Skeletal muscle tissue (tissue), 4 donors: Measurements from ENCODE around the gene GALNT18. TPM values are rescaled to one million over a fixed set of nuclear protein-coding genes. Genes with fewer than 3 reads are reported as not detected.
A peak's percentile ranks its signal among the peaks of the same experiment; 100 is the strongest.

Source experiments
- H3K27ac ChIP-seq: one replicate; pipeline ENCODE4 v1.7.0; 2013; ENCODE audit warnings: mild to moderate bottlenecking, low read depth, low read length, inconsistent platforms
- H3K27me3 ChIP-seq, 3 donors: one replicate each; pipeline ENCODE4 v1.7.0; 2013; ENCODE audit warnings: low read length in 3 of 3; ENCODE audit not compliant: control insufficient read depth in 3 of 3, insufficient read depth in 3 of 3
- H3K36me3 ChIP-seq, 3 donors: one replicate each; pipeline ENCODE4 v1.7.0; 2013; ENCODE audit warnings: low read length in 3 of 3; ENCODE audit not compliant: control insufficient read depth in 3 of 3, insufficient read depth in 3 of 3
- H3K4me1 ChIP-seq, 3 donors: one replicate each; pipeline ENCODE4 v1.7.0; 2013; ENCODE audit warnings: low read length in 3 of 3, mild to moderate bottlenecking in 3 of 3; ENCODE audit not compliant: control insufficient read depth in 3 of 3, insufficient read depth in 3 of 3
- H3K4me3 ChIP-seq, 3 donors: one replicate each; pipeline ENCODE4 v1.7.0; 2013; ENCODE audit warnings: low read length in 3 of 3
- H3K9ac ChIP-seq, 3 donors: one replicate each; pipeline ENCODE4 v1.7.0; 2013; ENCODE audit warnings: low read length in 3 of 3, mild to moderate bottlenecking in 3 of 3, moderate library complexity in 2 of 3, low read depth in 1 of 3
- H3K9me3 ChIP-seq, 3 donors: one replicate each; pipeline ENCODE4 v1.7.0; 2013; ENCODE audit warnings: low read length in 3 of 3; ENCODE audit not compliant: control insufficient read depth in 3 of 3
- total RNA-seq: library from RNA; depleted of rRNA; stranded (reverse); fragments of >200 nt; gene quantifications from one replicate; pipeline ENCODE4 v1.2.3, GENCODE V29; 2014
- donor health status: Osteomylitis.

GALNT18 gene
- total RNA-seq, 1 donor from 2014 or later = 9.4 TPM

- no peaks in the 10 kb centered on the region for H3K27me3 ChIP-seq
- no peak overlapping the region for H3K9ac ChIP-seq
- no peaks in the 10 kb centered on the region for H3K9me3 ChIP-seq
- H3K4me3 ChIP-seq = no peak overlapping the region
- peaks cover 23 to 37% (median 34%) of the 10 kb centered on the region in 3 donors for H3K4me1 ChIP-seq
- no peaks in the 10 kb centered on the region for H3K36me3 ChIP-seq
- H3K27ac ChIP-seq = no peak overlapping the region
These were observed 92.8 kb downstream of the GALNT18 start for GRCh38 chr11:11528986-11529385.

GRCh38 chr11:11525283-11525682 lies 96.5 kb downstream of the GALNT18 start:
- peaks cover 19 to 26% (median 22%) of the 10 kb centered on the region in 3 donors for H3K4me1 ChIP-seq
- no peaks in the 10 kb centered on the region for H3K27me3 ChIP-seq
- H3K9me3 ChIP-seq = no peaks in the 10 kb centered on the region
- H3K9ac ChIP-seq = no peak overlapping the region
- H3K27ac ChIP-seq = no peak overlapping the region
- H3K4me3 ChIP-seq = no peak overlapping the region
- no peaks in the 10 kb centered on the region for H3K36me3 ChIP-seq

GRCh38 chr11:11524436-11525061 lies 97.3 kb downstream of the GALNT18 start:
- no peaks in the 10 kb centered on the region for H3K9me3 ChIP-seq
- H3K9ac ChIP-seq = no peak overlapping the region
- H3K4me1 ChIP-seq = peaks cover 20 to 31% (median 29%) of the 10 kb centered on the region in 3 donors
- no peak overlapping the region for H3K4me3 ChIP-seq
- H3K27ac ChIP-seq = no peak overlapping the region
- H3K27me3 ChIP-seq = no peaks in the 10 kb centered on the region
- no peaks in the 10 kb centered on the region for H3K36me3 ChIP-seq

GRCh38 chr11:11522591-11522990 lies 99.2 kb downstream of the GALNT18 start:
- no peak overlapping the region for H3K4me3 ChIP-seq
- no peaks in the 10 kb centered on the region for H3K9me3 ChIP-seq
- H3K4me1 ChIP-seq = peaks cover 20 to 31% (median 30%) of the 10 kb centered on the region in 3 donors
- no peaks in the 10 kb centered on the region for H3K27me3 ChIP-seq
- no peak overlapping the region for H3K27ac ChIP-seq
- no peak overlapping the region for H3K9ac ChIP-seq
- no peaks in the 10 kb centered on the region for H3K36me3 ChIP-seq

GRCh38 chr11:11521306-11522002 lies 100.4 kb downstream of the GALNT18 start:
- H3K27me3 ChIP-seq = no peaks in the 10 kb centered on the region
- peak overlapping the region in 1 of 3 donors; percentile 46 for H3K4me3 ChIP-seq
- H3K9ac ChIP-seq = peak overlapping the region; percentile 0 to 33 (median 21)
- peak overlapping the region; percentile 54 for H3K27ac ChIP-seq
- H3K4me1 ChIP-seq = peaks cover 20 to 35% (median 28%) of the 10 kb centered on the region in 3 donors
- no peaks in the 10 kb centered on the region for H3K36me3 ChIP-seq
- no peaks in the 10 kb centered on the region for H3K9me3 ChIP-seq

GRCh38 chr11:11520231-11521015 lies 101.4 kb downstream of the GALNT18 start:
- peak overlapping the region in 1 of 3 donors; percentile 7 for H3K9ac ChIP-seq
- H3K27ac ChIP-seq = peak overlapping the region; percentile 54
- H3K36me3 ChIP-seq = no peaks in the 10 kb centered on the region
- H3K27me3 ChIP-seq = no peaks in the 10 kb centered on the region
- peaks cover 20 to 39% (median 28%) of the 10 kb centered on the region in 3 donors for H3K4me1 ChIP-seq
- H3K9me3 ChIP-seq = no peaks in the 10 kb centered on the region
- H3K4me3 ChIP-seq = peak overlapping the region in 1 of 3 donors; percentile 35

GRCh38 chr11:11519184-11519583 lies 102.6 kb downstream of the GALNT18 start:
- H3K9me3 ChIP-seq = no peaks in the 10 kb centered on the region
- no peaks in the 10 kb centered on the region for H3K27me3 ChIP-seq
- peaks cover 20 to 42% (median 33%) of the 10 kb centered on the region in 3 donors for H3K4me1 ChIP-seq

GRCh38 chr11:11514246-11514645 lies 107.6 kb downstream of the GALNT18 start:
- Histone ChIP-seq H3K9ac (no peak overlapping the region), H3K9me3 (no peaks in the 10 kb centered on the region), H3K4me3 (no peak overlapping the region), H3K27me3 (no peaks in the 10 kb centered on the region), H3K27ac (no peak overlapping the region), H3K4me1 (peaks cover 15 to 44% (median 34%) of the 10 kb centered on the region in 3 donors), H3K36me3 (no peaks in the 10 kb centered on the region)

More at GRCh38 chr11:11519184-11519583, 102.6 kb downstream of the GALNT18 start:
- no peaks in the 10 kb centered on the region for H3K36me3 ChIP-seq
- H3K4me3 ChIP-seq = no peak overlapping the region
- no peak overlapping the region for H3K9ac ChIP-seq
- H3K27ac ChIP-seq = no peak overlapping the region

GRCh38 chr11:11513422-11513821 lies 108.4 kb downstream of the GALNT18 start:
- H3K27ac ChIP-seq = no peak overlapping the region
- H3K4me1 ChIP-seq = peaks cover 15 to 44% (median 34%) of the 10 kb centered on the region in 3 donors

More at GRCh38 chr11:11513422-11513821, 108.4 kb downstream of the GALNT18 start:
- H3K9me3 ChIP-seq = no peaks in the 10 kb centered on the region
- no peaks in the 10 kb centered on the region for H3K36me3 ChIP-seq
- no peak overlapping the region for H3K9ac ChIP-seq
- H3K4me3 ChIP-seq = no peak overlapping the region
- no peaks in the 10 kb centered on the region for H3K27me3 ChIP-seq
